HS-5 (cell line): ENCODE results near the gene HERC5.
"Not testable (repeated sequence)": the region's sequence is repeated elsewhere in the genome, so short reads cannot be mapped to it uniquely, and the experiment has no call there.

Experiments
- DNase-seq: peaks from one replicate; pipeline ENCODE4 v3.0.0-alpha.2; 2012; ENCODE audit warnings: low read depth

HERC5 gene

GRCh38 chr4:88522702-88523324, 65.9 kb downstream of the HERC5 start:
- no peak for DNase-seq

- peak; percentile 65 for DNase-seq
These were observed 66.6 kb downstream of the HERC5 start, which contains the start of gene PYURF for GRCh38 chr4:88523325-88524129. PYURF (minus strand) TSS chr4:88523776; CDS start chr4:88523700, 76 bp downstream.

- no peak for DNase-seq
These were observed 67.3 kb downstream of the HERC5 start for GRCh38 chr4:88524171-88524570.

GRCh38 chr4:88526221-88526815, 69.4 kb downstream of the HERC5 start:
- no peak for DNase-seq

- DNase-seq, result no peak
These were observed 70.9 kb downstream of the HERC5 start for GRCh38 chr4:88527787-88528186.

GRCh38 chr4:88528861-88529260, 71.9 kb downstream of the HERC5 start:
- DNase-seq, result no peak

- DNase-seq, result no peak
These were observed 74.6 kb downstream of the HERC5 start for GRCh38 chr4:88531549-88531948.

- no peak for DNase-seq
These were observed 76.3 kb downstream of the HERC5 start for GRCh38 chr4:88533088-88533790.

GRCh38 chr4:88533937-88534750, 77.2 kb downstream of the HERC5 start:
- DNase-seq, result peak; percentile 82

- no peak for DNase-seq
These were observed 78.3 kb downstream of the HERC5 start for GRCh38 chr4:88535090-88535755.

GRCh38 chr4:88537709-88538108, 80.8 kb downstream of the HERC5 start:
- no peak for DNase-seq

GRCh38 chr4:88539322-88540068, 82.6 kb downstream of the HERC5 start:
- not testable (repeated sequence) for DNase-seq

- DNase-seq, result no peak
These were observed 92.9 kb downstream of the HERC5 start for GRCh38 chr4:88549815-88550214.
